ENCODE measurements around the gene ZNF208.
"Not testable (repeated sequence)": the region's sequence is repeated elsewhere in the genome, so short reads cannot be mapped to it uniquely, and the experiment has no call there.

ZNF208 gene

DNA sequence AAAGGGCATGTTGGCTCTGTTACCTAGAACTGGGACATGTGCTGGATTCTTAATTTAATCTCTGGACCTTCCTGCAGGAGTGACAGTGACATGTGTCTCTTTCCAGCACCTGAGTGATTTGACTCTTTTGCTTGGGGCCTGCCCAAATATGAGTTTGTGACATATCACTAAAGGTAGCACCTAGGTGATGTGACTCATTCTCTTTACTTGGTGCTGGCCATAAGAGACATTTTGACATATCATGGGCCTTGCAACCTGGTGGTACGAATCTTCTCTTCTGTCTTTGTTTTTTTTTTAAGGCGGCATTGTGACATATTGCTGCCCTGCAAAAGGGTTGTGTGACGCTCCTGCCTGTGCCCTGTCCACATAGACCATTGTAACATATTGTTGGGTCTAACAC is 108.9 kb downstream of the ZNF208 start:
- H3K4me3 ChIP-seq (ENCODE audit: low read depth, low read length) = no peak overlapping the region
- TF ChIP-seq MYC (IDR thresholded peaks at IDR 0.05; ENCODE audit: low read depth, low read length) (no peak), POLR2A (IDR thresholded peaks at IDR 0.05; ENCODE audit: extremely low read depth, insufficient read length) (no peak)
- TF ChIP-seq, protein P1, sequence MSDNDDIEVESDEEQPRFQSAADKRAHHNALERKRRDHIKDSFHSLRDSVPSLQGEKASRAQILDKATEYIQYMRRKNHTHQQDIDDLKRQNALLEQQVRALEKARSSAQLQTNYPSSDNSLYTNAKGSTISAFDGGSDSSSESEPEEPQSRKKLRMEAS (IDR thresholded peaks at IDR 0.05; ENCODE audit: low read depth, low read length) = no peak
- TF ChIP-seq, protein P2, sequence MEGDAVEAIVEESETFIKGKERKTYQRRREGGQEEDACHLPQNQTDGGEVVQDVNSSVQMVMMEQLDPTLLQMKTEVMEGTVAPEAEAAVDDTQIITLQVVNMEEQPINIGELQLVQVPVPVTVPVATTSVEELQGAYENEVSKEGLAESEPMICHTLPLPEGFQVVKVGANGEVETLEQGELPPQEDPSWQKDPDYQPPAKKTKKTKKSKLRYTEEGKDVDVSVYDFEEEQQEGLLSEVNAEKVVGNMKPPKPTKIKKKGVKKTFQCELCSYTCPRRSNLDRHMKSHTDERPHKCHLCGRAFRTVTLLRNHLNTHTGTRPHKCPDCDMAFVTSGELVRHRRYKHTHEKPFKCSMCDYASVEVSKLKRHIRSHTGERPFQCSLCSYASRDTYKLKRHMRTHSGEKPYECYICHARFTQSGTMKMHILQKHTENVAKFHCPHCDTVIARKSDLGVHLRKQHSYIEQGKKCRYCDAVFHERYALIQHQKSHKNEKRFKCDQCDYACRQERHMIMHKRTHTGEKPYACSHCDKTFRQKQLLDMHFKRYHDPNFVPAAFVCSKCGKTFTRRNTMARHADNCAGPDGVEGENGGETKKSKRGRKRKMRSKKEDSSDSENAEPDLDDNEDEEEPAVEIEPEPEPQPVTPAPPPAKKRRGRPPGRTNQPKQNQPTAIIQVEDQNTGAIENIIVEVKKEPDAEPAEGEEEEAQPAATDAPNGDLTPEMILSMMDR (IDR thresholded peaks at IDR 0.05; ENCODE audit: low read depth, low read length) = no peak
- no peak for DNase-seq (ENCODE audit: low read depth)

- no peak overlapping the region for H3K4me3 ChIP-seq (ENCODE audit: low read depth, low read length)
- no peak for DNase-seq (ENCODE audit: low read depth)
- no peak for TF ChIP-seq MYC (IDR thresholded peaks at IDR 0.05; ENCODE audit: low read depth, low read length)
These were observed 110.3 kb downstream of the ZNF208 start for GRCh38 chr19:21900401-21900800.

DNA sequence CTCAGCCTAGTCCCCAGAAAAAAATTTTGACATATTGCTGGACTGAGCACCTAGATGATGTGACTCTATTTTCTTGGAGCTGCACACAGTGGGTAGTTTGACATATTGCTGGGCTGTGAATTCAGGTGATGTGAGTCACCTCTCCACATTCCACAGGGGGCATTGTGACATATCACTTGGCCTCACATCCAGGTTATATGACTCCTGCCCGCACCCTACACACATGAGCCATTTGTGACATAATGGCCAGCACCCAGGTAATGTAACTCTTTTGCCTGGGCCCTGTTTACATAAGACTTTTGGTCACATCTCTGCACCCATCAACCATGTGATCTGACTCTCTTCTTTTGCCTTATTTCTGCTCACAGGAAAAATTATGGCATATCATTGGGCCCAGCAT is 119.7 kb downstream of the ZNF208 start:
- DNase-seq (ENCODE audit: low read depth) = no peak

GRCh38 chr19:21890017-21890416 is 120.7 kb downstream of the ZNF208 start:
- not testable (repeated sequence) for H3K4me3 ChIP-seq (ENCODE audit: low read depth, low read length)
- DNase-seq (ENCODE audit: low read depth) = peak; percentile 26
- TF ChIP-seq, protein P2 (IDR thresholded peaks at IDR 0.05; ENCODE audit: low read depth, low read length) = peak; percentile 15

More for the DNA sequence above, 119.7 kb downstream of the ZNF208 start:
- no peak for TF ChIP-seq POLR2A (IDR thresholded peaks at IDR 0.05; ENCODE audit: extremely low read depth, insufficient read length)
- no peak overlapping the region for H3K4me3 ChIP-seq (ENCODE audit: low read depth, low read length)

GRCh38 chr19:21885516-21885915 is 125.2 kb downstream of the ZNF208 start:
- not testable (repeated sequence) for DNase-seq (ENCODE audit: low read depth); H3K4me3 ChIP-seq (ENCODE audit: low read depth, low read length)

DNA sequence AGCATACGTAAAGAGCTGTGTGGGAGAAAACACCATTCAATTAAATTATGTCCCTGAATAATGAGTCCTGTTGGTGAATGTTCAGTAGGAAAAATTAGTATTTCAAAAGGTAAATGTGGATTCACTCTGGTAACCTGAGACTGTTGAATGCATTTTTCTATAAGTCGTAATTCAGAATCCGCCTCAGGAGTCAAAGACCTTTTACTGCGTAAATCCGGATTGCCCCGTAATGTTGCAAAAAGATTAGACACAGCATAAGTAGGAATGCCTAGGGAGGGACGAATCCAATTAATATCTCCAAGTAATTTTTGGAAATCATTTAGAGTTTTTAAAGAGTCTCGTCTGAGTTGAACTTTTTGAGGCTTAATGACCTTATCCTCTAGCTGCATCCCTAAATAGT is 126.0 kb downstream of the ZNF208 start:
- H3K4me3 ChIP-seq (ENCODE audit: low read depth, low read length); DNase-seq (ENCODE audit: low read depth): not testable (repeated sequence)

- DNase-seq (ENCODE audit: low read depth) = no peak
- no peak overlapping the region for H3K4me3 ChIP-seq (ENCODE audit: low read depth, low read length)
- TF ChIP-seq, protein P2 (IDR thresholded peaks at IDR 0.05; ENCODE audit: low read depth, low read length) = no peak
- TF ChIP-seq, protein P1 (IDR thresholded peaks at IDR 0.05; ENCODE audit: low read depth, low read length) = no peak
- TF ChIP-seq POLR2A (IDR thresholded peaks at IDR 0.05; ENCODE audit: extremely low read depth, insufficient read length) = no peak
- TF ChIP-seq MYC (IDR thresholded peaks at IDR 0.05; ENCODE audit: low read depth, low read length) = no peak
These were observed 127.2 kb downstream of the ZNF208 start for GRCh38 chr19:21883516-21883915.

Measured in NB4 (cell line).